ENCODE results near the gene TPSAB1. TPM values are rescaled to one million over a fixed set of nuclear protein-coding genes. Genes with fewer than 3 reads are reported as not detected.
A peak's percentile ranks its signal among the peaks of the same experiment; 100 is the strongest.

TPSAB1 gene
- total and polyA plus RNA-seq, 2 donors (not counting 1 experiment from before 2014, with no cell fraction given) = not detected

DNA sequence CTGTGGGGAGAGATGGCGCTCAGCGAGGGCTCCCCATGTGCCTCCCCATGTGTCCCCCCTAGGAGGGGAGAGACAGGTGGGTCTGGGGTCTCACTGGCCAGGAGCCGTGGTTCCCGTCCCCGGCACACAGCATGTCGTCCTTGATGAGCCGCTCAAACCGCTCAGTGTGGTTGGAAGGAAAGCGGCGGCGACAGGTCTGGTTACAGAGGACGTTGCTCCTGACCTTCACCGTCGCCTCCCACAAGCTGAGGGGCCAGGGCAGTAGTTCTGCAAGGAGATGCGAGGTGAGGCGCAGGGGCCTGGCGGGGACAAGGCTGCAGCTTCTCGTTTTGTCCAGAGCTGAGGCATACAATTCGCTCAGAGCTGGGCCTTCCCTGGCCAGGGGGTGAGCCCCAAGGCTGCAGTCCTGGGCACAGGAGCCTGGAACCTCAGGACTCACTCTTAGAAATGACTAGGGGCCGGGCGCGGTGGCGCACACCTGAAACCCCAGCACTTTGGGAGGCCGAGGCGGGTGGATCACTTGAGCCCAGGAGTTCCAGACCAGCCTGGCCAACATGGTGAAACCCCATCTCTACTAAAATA, 46.1 kb downstream of the TPSAB1 start:
- Histone ChIP-seq H3K27ac (ENCODE audit: insufficient read depth, low read length) (no peak overlapping the region), H3K4me1 (ENCODE audit: control insufficient read depth, extremely low read depth, insufficient read depth, low read length) (no peaks in the 10 kb centered on the region), H3K27me3 (ENCODE audit: control insufficient read depth, insufficient read depth, low read length) (peaks cover 24% of the 10 kb centered on the region), H3K9ac (ENCODE audit: insufficient read depth, low read length) (no peak overlapping the region), H3K36me3 (ENCODE audit: control insufficient read depth, insufficient read depth, low read length) (no peaks in the 10 kb centered on the region), H3K79me2 (ENCODE audit: control insufficient read depth, insufficient read depth, low read length) (no peaks in the 10 kb centered on the region), H4K20me1 (ENCODE audit: control insufficient read depth, extremely low read depth, insufficient read depth, low read length) (no peaks in the 10 kb centered on the region), H3K4me2 (ENCODE audit: extremely low read depth, insufficient read depth, low read length) (no peak overlapping the region), H2AFZ (ENCODE audit: low read length) (no peak overlapping the region), H3K4me3 (replicated peaks in 1 of 4; ENCODE audit: control extremely low read depth in 1 of 4, insufficient read depth in 1 of 4, low read depth in 3 of 4, low read length in 4 of 4) (no peak overlapping the region), H3K9me3 (ENCODE audit: control insufficient read depth, insufficient read depth, low read depth, low read length) (no peaks in the 10 kb centered on the region)
- TF ChIP-seq CTCF (conservative IDR thresholded peaks at IDR 0.05 in 1 of 2, IDR thresholded peaks at IDR 0.05 in 1 of 2; ENCODE audit: low read depth in 1 of 2, low read length in 2 of 2) = no peak
- no peak for TF ChIP-seq EZH2 (IDR thresholded peaks at IDR 0.05; ENCODE audit: low read length, missing control alignments)
- DNase-seq (ENCODE audit: low read depth in 2 of 2) = no peak

- no peak for TF ChIP-seq CTCF (conservative IDR thresholded peaks at IDR 0.05 in 1 of 2, IDR thresholded peaks at IDR 0.05 in 1 of 2; ENCODE audit: low read depth in 1 of 2, low read length in 2 of 2)
- TF ChIP-seq EZH2 (IDR thresholded peaks at IDR 0.05; ENCODE audit: low read length, missing control alignments) = peak; percentile 63
- H3K9ac ChIP-seq (ENCODE audit: insufficient read depth, low read length) = no peak overlapping the region
- H3K27ac ChIP-seq (ENCODE audit: insufficient read depth, low read length) = no peak overlapping the region
- no peak overlapping the region for H3K4me3 ChIP-seq (replicated peaks in 1 of 4; ENCODE audit: control extremely low read depth in 1 of 4, insufficient read depth in 1 of 4, low read depth in 3 of 4, low read length in 4 of 4)
- H3K4me1 ChIP-seq (ENCODE audit: control insufficient read depth, extremely low read depth, insufficient read depth, low read length) = no peaks in the 10 kb centered on the region
- no peak overlapping the region for H2AFZ ChIP-seq (ENCODE audit: low read length)
- DNase-seq (ENCODE audit: low read depth in 2 of 2) = no peak
- peaks cover 24% of the 10 kb centered on the region for H3K27me3 ChIP-seq (ENCODE audit: control insufficient read depth, insufficient read depth, low read length)
- H3K9me3 ChIP-seq (ENCODE audit: control insufficient read depth, insufficient read depth, low read depth, low read length) = no peaks in the 10 kb centered on the region
- H3K4me2 ChIP-seq (ENCODE audit: extremely low read depth, insufficient read depth, low read length) = no peak overlapping the region
- H3K36me3 ChIP-seq (ENCODE audit: control insufficient read depth, insufficient read depth, low read length) = no peaks in the 10 kb centered on the region
- no peaks in the 10 kb centered on the region for H3K79me2 ChIP-seq (ENCODE audit: control insufficient read depth, insufficient read depth, low read length)
- H4K20me1 ChIP-seq (ENCODE audit: control insufficient read depth, extremely low read depth, insufficient read depth, low read length) = no peaks in the 10 kb centered on the region
These were observed 47.6 kb downstream of the TPSAB1 start for GRCh38 chr16:1287982-1288670.

GRCh38 chr16:1288813-1289476, 48.4 kb downstream of the TPSAB1 start:
- Histone ChIP-seq H3K79me2 (ENCODE audit: control insufficient read depth, insufficient read depth, low read length) (no peaks in the 10 kb centered on the region), H2AFZ (ENCODE audit: low read length) (no peak overlapping the region), H3K9me3 (ENCODE audit: control insufficient read depth, insufficient read depth, low read depth, low read length) (no peaks in the 10 kb centered on the region), H3K27ac (ENCODE audit: insufficient read depth, low read length) (no peak overlapping the region), H3K27me3 (ENCODE audit: control insufficient read depth, insufficient read depth, low read length) (peaks cover 24% of the 10 kb centered on the region), H3K36me3 (ENCODE audit: control insufficient read depth, insufficient read depth, low read length) (no peaks in the 10 kb centered on the region), H3K9ac (ENCODE audit: insufficient read depth, low read length) (no peak overlapping the region), H4K20me1 (ENCODE audit: control insufficient read depth, extremely low read depth, insufficient read depth, low read length) (no peaks in the 10 kb centered on the region), H3K4me2 (ENCODE audit: extremely low read depth, insufficient read depth, low read length) (no peak overlapping the region), H3K4me1 (ENCODE audit: control insufficient read depth, extremely low read depth, insufficient read depth, low read length) (no peaks in the 10 kb centered on the region), H3K4me3 (replicated peaks in 1 of 4; ENCODE audit: control extremely low read depth in 1 of 4, insufficient read depth in 1 of 4, low read depth in 3 of 4, low read length in 4 of 4) (no peak overlapping the region)
- TF ChIP-seq CTCF (conservative IDR thresholded peaks at IDR 0.05 in 1 of 2, IDR thresholded peaks at IDR 0.05 in 1 of 2; ENCODE audit: low read depth in 1 of 2, low read length in 2 of 2) = no peak
- TF ChIP-seq EZH2 (IDR thresholded peaks at IDR 0.05; ENCODE audit: low read length, missing control alignments) = no peak
- DNase-seq (ENCODE audit: low read depth in 2 of 2) = no peak

All from fibroblast of lung (primary cell).